Measurements from ENCODE around the gene ALDH3B2.

DNA sequence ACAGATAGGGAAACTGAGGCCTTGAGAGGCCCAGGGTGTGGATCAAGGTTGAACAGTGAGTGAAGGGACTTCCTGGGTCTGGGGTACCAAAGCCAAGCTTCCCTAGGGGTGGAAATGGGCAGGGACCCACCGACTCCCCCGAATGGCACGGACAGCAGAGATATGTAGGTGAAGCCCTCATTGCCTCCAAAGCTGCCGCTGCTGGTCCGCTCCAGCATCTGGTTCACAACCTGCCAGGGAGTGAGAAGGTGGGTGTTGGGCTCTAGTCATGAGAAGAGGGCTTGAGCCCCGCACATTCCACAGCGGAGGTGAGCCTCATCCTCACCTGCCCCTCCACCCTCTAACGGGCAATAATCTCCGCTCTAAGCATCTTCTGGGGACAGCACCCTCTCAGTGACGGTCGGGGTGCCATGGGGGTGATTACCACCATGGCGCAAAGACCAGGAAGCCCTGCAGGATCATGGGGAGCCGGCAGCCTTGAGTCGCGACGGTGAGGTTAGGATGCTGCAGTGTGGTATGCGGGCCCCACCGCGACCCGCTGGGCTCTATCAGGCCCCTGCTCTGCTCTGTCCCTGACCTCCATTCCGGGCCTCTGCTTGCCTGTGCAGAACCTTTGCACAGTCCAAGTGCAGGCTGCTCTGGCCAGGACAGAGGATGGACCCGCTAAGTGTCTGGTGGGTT is 10.8 kb downstream of the ALDH3B2 start:
- TF ChIP-seq, protein P1, sequence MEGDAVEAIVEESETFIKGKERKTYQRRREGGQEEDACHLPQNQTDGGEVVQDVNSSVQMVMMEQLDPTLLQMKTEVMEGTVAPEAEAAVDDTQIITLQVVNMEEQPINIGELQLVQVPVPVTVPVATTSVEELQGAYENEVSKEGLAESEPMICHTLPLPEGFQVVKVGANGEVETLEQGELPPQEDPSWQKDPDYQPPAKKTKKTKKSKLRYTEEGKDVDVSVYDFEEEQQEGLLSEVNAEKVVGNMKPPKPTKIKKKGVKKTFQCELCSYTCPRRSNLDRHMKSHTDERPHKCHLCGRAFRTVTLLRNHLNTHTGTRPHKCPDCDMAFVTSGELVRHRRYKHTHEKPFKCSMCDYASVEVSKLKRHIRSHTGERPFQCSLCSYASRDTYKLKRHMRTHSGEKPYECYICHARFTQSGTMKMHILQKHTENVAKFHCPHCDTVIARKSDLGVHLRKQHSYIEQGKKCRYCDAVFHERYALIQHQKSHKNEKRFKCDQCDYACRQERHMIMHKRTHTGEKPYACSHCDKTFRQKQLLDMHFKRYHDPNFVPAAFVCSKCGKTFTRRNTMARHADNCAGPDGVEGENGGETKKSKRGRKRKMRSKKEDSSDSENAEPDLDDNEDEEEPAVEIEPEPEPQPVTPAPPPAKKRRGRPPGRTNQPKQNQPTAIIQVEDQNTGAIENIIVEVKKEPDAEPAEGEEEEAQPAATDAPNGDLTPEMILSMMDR (IDR thresholded peaks at IDR 0.05), result no peak
- no peak for TF ChIP-seq POLR2A (IDR thresholded peaks at IDR 0.05)

Measured in breast epithelium (tissue), 3 donors.